NT2/D1 (cell line): Measurements from ENCODE around the gene LHFPL6.
A peak's percentile ranks its signal among the peaks of the same experiment; 100 is the strongest.

Source experiments
- DNase-seq: peaks from one replicate; pipeline ENCODE4 v3.0.0-alpha.2; 2011; ENCODE audit warnings: low read depth, low spot score
- H3K27me3 ChIP-seq: 2 replicates; pipeline ENCODE4 v1.6.0; 2011; ENCODE audit warnings: mild to moderate bottlenecking; ENCODE audit not compliant: insufficient read length, insufficient read depth
- H3K36me3 ChIP-seq: 2 replicates; pipeline ENCODE4 v1.6.1; 2011; ENCODE audit warnings: mild to moderate bottlenecking, low read length, mixed read lengths; ENCODE audit not compliant: insufficient read depth, insufficient read length
- H3K4me1 ChIP-seq: 2 replicates; pipeline ENCODE4 v1.5.1; 2011; ENCODE audit not compliant: insufficient read depth, insufficient read length
- H3K4me3 ChIP-seq: 2 replicates; pipeline ENCODE4 v1.5.1; 2011; ENCODE audit warnings: low read depth; ENCODE audit not compliant: insufficient read length
- H3K9ac ChIP-seq: 2 replicates; pipeline ENCODE4 v1.6.0; 2011; ENCODE audit warnings: low read depth; ENCODE audit not compliant: insufficient read length
- H3K9me3 ChIP-seq: 2 replicates; pipeline ENCODE4 v1.5.1; 2011; ENCODE audit warnings: mild to moderate bottlenecking, low read length; ENCODE audit not compliant: insufficient read depth
- SUZ12 ChIP-seq: IDR thresholded peaks from 2 replicates; pipeline ENCODE4 v1.6.1; 2011; ENCODE audit not compliant: insufficient read length, insufficient read depth; ENCODE audit errors: extremely low read depth
- YY1 ChIP-seq: IDR thresholded peaks from 2 replicates; pipeline ENCODE4 v1.6.1; 2011; ENCODE audit not compliant: insufficient read length, insufficient read depth
- ZNF274 ChIP-seq: IDR thresholded peaks from 2 replicates; pipeline ENCODE4 v1.6.1; 2011; ENCODE audit warnings: mild to moderate bottlenecking, low read depth, low read length

The LHFPL6 gene

DNA sequence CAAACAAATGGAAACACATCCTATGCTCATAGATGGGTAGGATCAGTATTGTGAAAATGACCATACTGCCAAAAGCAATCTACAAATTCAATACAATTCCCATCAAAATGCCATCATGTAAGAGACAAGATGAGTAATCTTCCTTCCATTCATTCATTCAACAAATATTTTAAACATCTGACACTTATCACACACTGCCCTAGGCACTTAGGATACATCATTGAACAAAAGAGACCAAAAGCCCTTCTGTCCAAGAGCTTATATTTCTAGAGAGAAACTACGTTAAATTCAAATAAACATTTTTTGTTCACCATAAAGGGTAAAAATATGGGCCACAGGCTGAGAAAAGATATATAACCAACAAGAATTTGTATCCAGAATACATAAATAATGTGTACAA, 20.5 kb upstream of the LHFPL6 start:
- H3K9me3 ChIP-seq: no peaks in the 10 kb centered on the region
- H3K4me3 ChIP-seq: no peak overlapping the region
- no peaks in the 10 kb centered on the region for H3K27me3 ChIP-seq
- H3K4me1 ChIP-seq: no peaks in the 10 kb centered on the region
- TF ChIP-seq YY1: no peak
- no peak for TF ChIP-seq SUZ12
- TF ChIP-seq ZNF274: no peak
- no peak overlapping the region for H3K9ac ChIP-seq
- no peak for DNase-seq
- H3K36me3 ChIP-seq: no peaks in the 10 kb centered on the region

DNA sequence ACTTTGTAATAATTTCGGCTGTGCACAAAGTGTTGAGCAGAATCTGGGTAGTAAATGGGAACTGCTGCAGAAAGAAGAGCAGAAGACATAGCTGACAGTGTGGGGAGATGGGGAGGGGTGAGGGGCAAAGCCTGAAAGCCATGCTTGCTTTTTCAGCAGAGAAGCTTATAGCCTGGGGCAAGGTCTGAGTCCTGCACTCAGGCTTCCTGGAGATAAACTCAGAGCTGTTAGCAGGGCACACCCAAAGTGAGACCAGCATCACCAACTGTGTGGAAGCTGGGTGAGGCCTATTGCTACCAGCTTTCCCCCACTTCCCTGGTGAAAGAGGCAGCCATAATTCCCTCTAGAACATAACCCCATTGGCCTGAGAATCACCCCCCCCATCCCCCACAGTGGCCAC, 15.6 kb upstream of the LHFPL6 start:
- no peaks in the 10 kb centered on the region for H3K4me1 ChIP-seq
- no peak overlapping the region for H3K9ac ChIP-seq
- no peaks in the 10 kb centered on the region for H3K36me3 ChIP-seq
- H3K9me3 ChIP-seq: no peaks in the 10 kb centered on the region
- TF ChIP-seq ZNF274 (no peak), SUZ12 (no peak), YY1 (no peak)
- DNase-seq: no peak
- no peak overlapping the region for H3K4me3 ChIP-seq
- H3K27me3 ChIP-seq: no peaks in the 10 kb centered on the region

DNA sequence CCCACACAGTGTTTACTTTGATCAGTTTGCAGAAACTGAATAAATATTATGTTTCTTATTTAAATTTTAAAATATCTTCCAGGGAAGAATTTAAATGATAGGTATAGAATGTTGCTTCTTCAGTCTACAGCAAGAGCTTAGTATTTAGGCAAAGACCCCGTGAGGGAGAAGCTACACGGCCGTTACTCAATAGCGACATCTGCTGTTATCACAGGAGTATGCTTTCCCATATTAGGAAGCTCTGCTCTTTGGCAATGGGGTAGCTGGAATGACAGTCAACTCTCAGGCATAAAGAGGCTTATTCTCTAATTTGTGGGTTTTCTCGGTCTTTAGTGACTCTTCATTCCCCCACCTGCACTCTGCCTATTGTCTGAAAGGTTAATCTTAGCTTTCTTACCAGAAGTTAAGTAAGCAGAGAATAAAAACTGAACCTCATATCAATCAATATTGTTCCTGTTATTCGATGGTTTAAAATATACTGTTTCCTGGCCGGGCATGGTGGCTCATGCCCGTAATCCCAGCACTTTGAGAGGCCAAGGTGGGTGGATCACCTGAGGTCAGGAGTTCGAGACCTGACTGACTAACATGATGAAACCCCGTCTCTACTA, 13.2 kb upstream of the LHFPL6 start:
- peak; percentile 67 for DNase-seq
- H3K4me1 ChIP-seq: no peaks in the 10 kb centered on the region
- H3K36me3 ChIP-seq: no peaks in the 10 kb centered on the region
- no peaks in the 10 kb centered on the region for H3K27me3 ChIP-seq
- no peak overlapping the region for H3K9ac ChIP-seq
- TF ChIP-seq ZNF274 (no peak), SUZ12 (no peak), YY1 (no peak)
- no peak overlapping the region for H3K4me3 ChIP-seq
- H3K9me3 ChIP-seq: no peaks in the 10 kb centered on the region

DNA sequence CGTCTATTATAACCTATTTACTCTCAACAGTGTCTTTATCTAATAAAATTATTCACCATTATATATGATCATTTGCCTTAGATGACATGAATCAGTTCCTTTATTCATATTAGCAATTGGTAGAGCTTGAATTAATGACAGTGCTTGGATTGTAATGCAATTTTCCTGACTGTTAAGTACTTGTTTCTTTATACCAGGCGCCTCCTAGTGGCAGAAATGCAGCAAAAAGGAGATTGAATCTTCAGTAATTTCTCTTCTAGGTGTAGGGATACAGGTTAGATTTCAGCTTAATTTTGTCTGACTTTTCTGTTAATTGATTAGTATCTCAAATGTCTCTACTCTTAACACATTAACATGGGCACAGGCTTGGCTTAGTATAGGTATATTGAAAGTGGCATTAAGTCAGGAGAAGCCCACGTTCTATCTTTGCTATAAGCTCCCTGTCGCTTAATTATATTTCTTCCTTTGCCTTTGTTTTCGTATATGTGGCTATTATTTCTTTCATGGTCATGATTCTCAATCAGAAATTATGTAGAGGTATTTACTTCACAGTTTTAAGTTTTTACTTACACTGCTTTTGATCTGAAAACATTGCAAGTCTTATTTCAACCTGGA, 9.1 kb upstream of the LHFPL6 start:
- Histone ChIP-seq H3K27me3 (no peaks in the 10 kb centered on the region), H3K4me3 (no peak overlapping the region), H3K9me3 (no peaks in the 10 kb centered on the region), H3K36me3 (no peaks in the 10 kb centered on the region), H3K9ac (no peak overlapping the region), H3K4me1 (no peaks in the 10 kb centered on the region)
- TF ChIP-seq YY1 (no peak), SUZ12 (no peak), ZNF274 (no peak)
- DNase-seq: peak; percentile 47

DNA sequence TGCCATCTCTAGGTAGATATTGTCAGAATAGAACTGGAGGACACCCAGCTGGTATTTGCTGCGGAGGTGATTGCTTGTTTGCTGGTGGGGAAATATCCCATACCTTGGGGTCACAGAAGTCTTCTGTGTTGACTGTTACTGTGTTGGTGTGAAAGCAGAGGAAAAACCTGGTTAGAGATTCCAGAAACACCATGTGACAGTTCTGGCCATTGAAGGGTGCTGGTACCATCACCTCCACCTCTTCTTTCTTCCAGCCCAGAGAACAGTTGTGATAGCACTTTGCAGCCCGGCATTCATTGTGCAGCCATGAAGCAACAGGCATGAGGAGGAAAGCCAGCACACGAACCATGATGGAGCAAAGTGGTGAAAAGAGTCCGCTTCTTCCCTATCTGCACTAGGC, 4.9 kb upstream of the LHFPL6 start:
- H3K36me3 ChIP-seq: no peaks in the 10 kb centered on the region
- H3K4me1 ChIP-seq: no peaks in the 10 kb centered on the region
- DNase-seq: no peak
- TF ChIP-seq ZNF274 (no peak), SUZ12 (no peak), YY1 (no peak)
- no peak overlapping the region for H3K9ac ChIP-seq
- H3K9me3 ChIP-seq: no peaks in the 10 kb centered on the region
- H3K27me3 ChIP-seq: no peaks in the 10 kb centered on the region
- H3K4me3 ChIP-seq: no peak overlapping the region

DNA sequence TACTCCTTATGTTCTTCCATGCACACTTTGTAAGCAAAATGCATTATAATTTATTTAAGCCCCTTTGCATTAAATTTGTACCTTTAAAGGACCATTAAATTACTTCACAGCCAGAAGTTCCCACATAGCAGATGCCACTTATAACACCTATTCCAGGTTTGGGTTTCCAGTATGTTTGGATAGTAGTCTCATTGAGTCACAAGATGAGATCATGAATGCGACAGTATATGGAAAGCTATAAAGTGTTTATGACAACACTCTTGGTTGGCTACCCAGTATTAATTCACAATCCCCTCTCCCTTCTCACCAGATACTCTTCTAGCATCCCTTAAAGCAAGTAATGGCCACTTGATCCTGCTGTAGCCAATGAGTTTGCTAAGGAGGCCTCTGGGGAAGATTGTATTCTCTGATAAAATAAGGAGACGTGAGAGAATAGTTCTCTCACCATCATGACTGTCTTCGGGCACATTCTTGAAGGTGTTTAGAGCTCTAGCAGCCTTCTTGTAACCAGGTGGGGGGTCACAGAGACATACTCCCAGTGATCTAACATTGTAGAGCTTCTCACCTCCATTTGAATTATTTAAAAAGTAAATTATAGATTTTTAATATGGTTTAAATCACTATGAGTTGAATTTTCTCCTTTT, 2.8 kb upstream of the LHFPL6 start:
- DNase-seq: no peak
- Histone ChIP-seq H3K36me3 (peaks cover 3% of the 10 kb centered on the region), H3K4me3 (no peak overlapping the region), H3K4me1 (no peaks in the 10 kb centered on the region), H3K9ac (no peak overlapping the region), H3K27me3 (no peaks in the 10 kb centered on the region), H3K9me3 (no peaks in the 10 kb centered on the region)
- no peak for TF ChIP-seq ZNF274
- TF ChIP-seq SUZ12: no peak
- TF ChIP-seq YY1: no peak

DNA sequence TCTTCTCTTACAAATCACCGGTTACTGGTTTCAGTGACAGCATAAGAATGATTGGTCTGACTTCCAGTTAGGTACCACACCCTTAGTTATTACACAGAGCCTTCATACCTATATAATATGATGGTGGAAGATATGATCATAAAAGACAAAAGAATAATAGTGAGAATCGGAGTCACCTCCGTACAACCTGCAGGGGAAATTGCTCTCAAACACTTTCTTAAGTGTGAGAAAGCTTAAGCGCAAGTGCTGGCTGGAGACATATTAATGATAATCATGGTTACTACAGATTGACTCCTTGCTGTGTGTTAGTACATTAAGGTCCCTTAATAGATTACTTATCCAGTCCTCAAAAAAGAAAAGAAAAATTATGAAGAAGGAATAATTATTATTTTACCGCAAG, 1.8 kb upstream of the LHFPL6 start:
- Histone ChIP-seq H3K9ac (no peak overlapping the region), H3K4me1 (no peaks in the 10 kb centered on the region), H3K27me3 (no peaks in the 10 kb centered on the region), H3K9me3 (no peaks in the 10 kb centered on the region), H3K4me3 (no peak overlapping the region), H3K36me3 (peaks cover 8% of the 10 kb centered on the region)
- no peak for TF ChIP-seq YY1
- no peak for TF ChIP-seq ZNF274
- TF ChIP-seq SUZ12: no peak
- no peak for DNase-seq
